ENCODE results near the gene EGFR. TPM values are rescaled to one million over a fixed set of nuclear protein-coding genes. Genes with fewer than 3 reads are reported as not detected.

Gene EGFR
- total and polyA plus RNA-seq, 11 donors: 2.3 to 29.6 (median 7.0) TPM

GRCh38 chr7:55248526-55248925 is 229.7 kb downstream of the EGFR start:
- DNase-seq: no peak
- Histone ChIP-seq H3K4me1 (no peaks in the 10 kb centered on the region), H3K4me3 (no peak overlapping the region), H3K9me3 (no peaks in the 10 kb centered on the region), H3K27ac (no peak overlapping the region), H3K36me3 (no peaks in the 10 kb centered on the region), H3K27me3 (peaks cover 0 to 14% (median 5%) of the 10 kb centered on the region in 9 donors)
- ATAC-seq: no peak
- intact Hi-C loops (cut with DNase I): loop anchor here in 1 of 10 donors (10.0 kb wide), 1 partner anchor 224 kb away; no protein-coding TSS in a partner anchor
- no peak for TF ChIP-seq CTCF (IDR thresholded peaks at IDR 0.05)
- TF ChIP-seq POLR2A (IDR thresholded peaks at IDR 0.05): no peak
- WGBS, 4 donors: 94 to 97% (median 96%) methylated on average over 10 of the region's 10 CpGs

GRCh38 chr7:55249332-55249731 is 230.5 kb downstream of the EGFR start:
- no peak for TF ChIP-seq POLR2A (IDR thresholded peaks at IDR 0.05)
- TF ChIP-seq CTCF (IDR thresholded peaks at IDR 0.05): no peak
- Histone ChIP-seq H3K27ac (no peak overlapping the region), H3K4me3 (no peak overlapping the region), H3K4me1 (peaks cover 0 to 3% (median 2%) of the 10 kb centered on the region in 12 donors), H3K27me3 (peaks cover 0 to 22% (median 10%) of the 10 kb centered on the region in 9 donors), H3K9me3 (no peaks in the 10 kb centered on the region), H3K36me3 (no peaks in the 10 kb centered on the region)
- no peak for DNase-seq
- ATAC-seq: no peak
- intact Hi-C loops (cut with DNase I): loop anchor here in 1 of 10 donors (10.0 kb wide), 1 partner anchor 225 kb away; no protein-coding TSS in a partner anchor
- 77 to 87% (median 79%) methylated on average over 6 to 8 of the region's 8 CpGs for WGBS, 4 donors

- H3K4me3 ChIP-seq: no peak overlapping the region
- no peak overlapping the region for H3K27ac ChIP-seq
- H3K4me1 ChIP-seq: peaks cover 0 to 13% (median 7%) of the 10 kb centered on the region in 12 donors
- WGBS, 4 donors: 43 to 49% (median 45%) methylated on average over 7 of the region's 7 CpGs
- DNase-seq: no peak
- H3K36me3 ChIP-seq: no peaks in the 10 kb centered on the region
- no peaks in the 10 kb centered on the region for H3K9me3 ChIP-seq
- intact Hi-C loops (cut with DNase I): loop anchor here in 8 of 10 donors (5.0 to 10.0 kb wide), 10 partner anchors 58 to 463 kb away; partner anchors contain the start of gene EGFR (in 2 of the 8)
- no peak for ATAC-seq
- TF ChIP-seq CTCF (IDR thresholded peaks at IDR 0.05) (peak; percentile 7 to 58 (median 37)), POLR2A (IDR thresholded peaks at IDR 0.05) (no peak)
- H3K27me3 ChIP-seq: peaks cover 0 to 25% (median 14%) of the 10 kb centered on the region in 9 donors
Measured at GRCh38 chr7:55250313-55250712, 231.5 kb downstream of the EGFR start.

GRCh38 chr7:55251313-55251712 is 232.5 kb downstream of the EGFR start:
- H3K27me3 ChIP-seq: peaks cover 0 to 29% (median 14%) of the 10 kb centered on the region in 9 donors
- H3K4me1 ChIP-seq: peaks cover 0 to 19% (median 10%) of the 10 kb centered on the region in 12 donors
- H3K27ac ChIP-seq: no peak overlapping the region
- ATAC-seq: no peak
- intact Hi-C loops (cut with DNase I): loop anchor here in 8 of 10 donors (5.0 to 10.0 kb wide), 10 partner anchors 59 to 464 kb away; partner anchors contain the start of gene EGFR (in 2 of the 8)
- WGBS, 4 donors: 82 to 98% (median 94%) methylated on average over 3 of the region's 3 CpGs
- H3K9me3 ChIP-seq: no peaks in the 10 kb centered on the region
- no peak for DNase-seq
- TF ChIP-seq CTCF (IDR thresholded peaks at IDR 0.05) (no peak), POLR2A (IDR thresholded peaks at IDR 0.05) (no peak)
- H3K4me3 ChIP-seq: no peak overlapping the region
- no peaks in the 10 kb centered on the region for H3K36me3 ChIP-seq

All from heart left ventricle (tissue), 16 donors.